Right lung (tissue), 5 donors: ENCODE measurements around the gene NCMAP. TPM values are rescaled to one million over a fixed set of nuclear protein-coding genes. Genes with fewer than 3 reads are reported as not detected.

Experiments used
- DNase-seq, 2 donors: peaks; one replicate each; pipeline ENCODE4 v3.0.0-alpha.2; 2013
- polyA plus RNA-seq, 5 donors: library from polyadenylated mRNA; unstranded; fragments of 120-200 nt; gene quantifications; one replicate each; pipeline versions ENCODE4 v1.2.1 to v1.2.3, GENCODE V29; 2013; ENCODE audit warnings: inconsistent platforms in 1 of 5, low replicate concordance in 1 of 5; ENCODE audit not compliant: insufficient read length in 5 of 5, insufficient read depth in 1 of 5

NCMAP gene
- polyA plus RNA-seq, 5 donors = 3.2 to 5.5 (median 4.5) TPM

- no peak for DNase-seq
These were observed 12.6 kb downstream of the NCMAP start for GRCh38 chr1:24568475-24568874.

GRCh38 chr1:24570265-24571125 is 14.6 kb downstream of the NCMAP start:
- no peak for DNase-seq

- DNase-seq = no peak
These were observed 16.4 kb downstream of the NCMAP start for GRCh38 chr1:24572301-24572700.

- DNase-seq = no peak
These were observed 20.2 kb downstream of the NCMAP start for GRCh38 chr1:24575905-24576587.

- no peak for DNase-seq
These were observed 23.0 kb downstream of the NCMAP start for GRCh38 chr1:24578846-24579245.

- no peak for DNase-seq
These were observed 24.9 kb downstream of the NCMAP start for GRCh38 chr1:24580756-24581155.

- no peak for DNase-seq
These were observed 28.3 kb downstream of the NCMAP start for GRCh38 chr1:24584171-24584647.

GRCh38 chr1:24586119-24586518 is 30.2 kb downstream of the NCMAP start:
- no peak for DNase-seq

- no peak for DNase-seq
These were observed 31.3 kb downstream of the NCMAP start for GRCh38 chr1:24586970-24587820.

- no peak for DNase-seq
These were observed 32.7 kb downstream of the NCMAP start for GRCh38 chr1:24588573-24588972.

- no peak for DNase-seq
These were observed 33.3 kb downstream of the NCMAP start for GRCh38 chr1:24589200-24589599.

GRCh38 chr1:24591781-24592180 is 35.9 kb downstream of the NCMAP start:
- no peak for DNase-seq

- DNase-seq = peak in 1 of 2 donors; percentile 35
These were observed 38.4 kb downstream of the NCMAP start for GRCh38 chr1:24594328-24594598.

GRCh38 chr1:24596401-24596880 is 40.6 kb downstream of the NCMAP start:
- no peak for DNase-seq

- no peak for DNase-seq
These were observed 43.4 kb downstream of the NCMAP start for GRCh38 chr1:24599265-24599664.

GRCh38 chr1:24600551-24600950 is 44.7 kb downstream of the NCMAP start:
- DNase-seq = no peak

GRCh38 chr1:24605534-24606295 is 49.8 kb downstream of the NCMAP start:
- DNase-seq = no peak

- no peak for DNase-seq
These were observed 50.4 kb downstream of the NCMAP start for GRCh38 chr1:24606296-24606605.

- DNase-seq = no peak
These were observed 50.7 kb downstream of the NCMAP start for GRCh38 chr1:24606621-24607020.

GRCh38 chr1:24609949-24610517 is 54.1 kb downstream of the NCMAP start:
- no peak for DNase-seq

GRCh38 chr1:24619376-24619775 is 63.5 kb downstream of the NCMAP start:
- no peak for DNase-seq
